HEK293T (cell line): ENCODE data around the gene NOTCH2.
"Not testable (repeated sequence)": the region's sequence is repeated elsewhere in the genome, so short reads cannot be mapped to it uniquely, and the experiment has no call there.

Experiments used
- BHLHE40 ChIP-seq: fragments of 450-650 bp; IDR thresholded peaks from 2 replicates; pipeline ENCODE4 v1.6.1; 2016; ENCODE audit warnings: mild to moderate bottlenecking, moderate library complexity, borderline replicate concordance
- CTBP1 ChIP-seq: fragments of 450-650 bp; IDR thresholded peaks from 2 replicates; pipeline ENCODE4 v1.6.1; 2016; ENCODE audit warnings: borderline replicate concordance
- ELF4 ChIP-seq: fragments of 450-650 bp; IDR thresholded peaks from 2 replicates; pipeline ENCODE4 v1.6.1; 2017; ENCODE audit warnings: antibody characterized with exemption
- FOXA1 ChIP-seq: fragments of 450-650 bp; IDR thresholded peaks from 2 replicates; pipeline ENCODE4 v1.6.1; 2016; ENCODE audit warnings: mild to moderate bottlenecking
- FOXK2 ChIP-seq: fragments of 450-650 bp; IDR thresholded peaks from 2 replicates; pipeline ENCODE4 v1.6.1; 2016; ENCODE audit warnings: mild to moderate bottlenecking
- FOXM1 ChIP-seq: fragments of 450-650 bp; IDR thresholded peaks from 2 replicates; pipeline ENCODE4 v1.6.1; 2017; ENCODE audit warnings: mild to moderate bottlenecking, borderline replicate concordance
- HDGF ChIP-seq: fragments of 450-650 bp; IDR thresholded peaks from 2 replicates; pipeline ENCODE4 v1.6.1; 2017; ENCODE audit warnings: antibody characterized with exemption, borderline replicate concordance
- NFRKB ChIP-seq: fragments of 450-650 bp; IDR thresholded peaks from 2 replicates; pipeline ENCODE4 v1.6.1; 2016; ENCODE audit warnings: mild to moderate bottlenecking, moderate library complexity
- SP1 ChIP-seq: fragments of 450-650 bp; IDR thresholded peaks from 2 replicates; pipeline ENCODE4 v1.6.1; 2017
- SUZ12 ChIP-seq: fragments of 450-650 bp; IDR thresholded peaks from 2 replicates; pipeline ENCODE4 v1.6.1; 2016; ENCODE audit warnings: mild to moderate bottlenecking
- TARDBP ChIP-seq: fragments of 450-650 bp; IDR thresholded peaks from 2 replicates; pipeline ENCODE4 v1.6.1; 2016

DNA sequence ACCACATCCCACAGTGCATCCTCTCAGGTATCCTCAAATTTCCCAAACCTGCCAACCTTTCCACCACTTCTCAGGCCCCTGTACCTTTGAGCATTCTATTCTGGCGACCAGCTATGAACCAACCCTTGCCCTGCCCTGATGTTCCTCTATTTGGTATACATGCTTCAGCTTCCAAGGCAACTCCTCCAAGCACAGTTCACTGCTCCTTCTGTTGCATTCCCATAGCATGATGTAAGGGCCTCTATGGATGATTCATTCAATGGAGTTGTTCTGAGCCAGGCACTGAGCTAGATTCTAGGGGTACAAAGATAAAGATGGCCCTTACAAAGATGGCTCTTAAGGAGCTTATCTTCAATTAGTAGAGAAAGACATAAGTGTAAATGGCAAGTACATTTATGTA lies 21.4 kb upstream of the NOTCH2 start:
- TF ChIP-seq TARDBP, FOXM1, FOXK2, HDGF, ELF4, BHLHE40, CTBP1, NFRKB, SP1, FOXA1, SUZ12: not testable (repeated sequence)
